MCF 10A (cell line): ENCODE measurements around the gene CAMTA1. TPM values are rescaled to one million over a fixed set of nuclear protein-coding genes. Genes with fewer than 3 reads are reported as not detected.
"Not testable (repeated sequence)": the region's sequence is repeated elsewhere in the genome, so short reads cannot be mapped to it uniquely, and the experiment has no call there.

Experiments used
- Bru-seq: library from RNA; stranded (reverse); fragments of 400-500 nt; gene quantifications from one replicate; lab custom pipeline; 2021; lab: Mats Ljungman, UMichigan
- BruChase-seq, 2 experiments: library from RNA; stranded (reverse); fragments of 400-500 nt; gene quantifications; one replicate each; lab custom pipeline; 2021; lab: Mats Ljungman, UMichigan
- BruUV-seq: library from RNA; stranded (reverse); fragments of 400-500 nt; replicated peaks from 2 replicates; lab custom pipeline; 2021; lab: Mats Ljungman, UMichigan
- CTCF ChIA-PET: fragments of 300-600 bp; sonication (Branson Sonifier 250); formaldehyde crosslinking; extraction: SDS; loops from one replicate; lab custom pipeline; 2021; ENCODE audit warnings: antibody characterized with exemption, inconsistent platforms; lab: Yijun Ruan, JAX
- POLR2A ChIA-PET: fragments of 300-600, 350-650 bp; sonication (Branson Sonifier 250); formaldehyde crosslinking; extraction: SDS; loops from one replicate; lab custom pipeline; 2020; ENCODE audit warnings: antibody characterized with exemption, inconsistent platforms; lab: Yijun Ruan, JAX
- DNase-seq: peaks from one replicate; pipeline ENCODE4 v3.0.0-alpha.2; 2018; ENCODE audit not compliant: unreplicated experiment
- H3K27ac Mint-ChIP-seq: one replicate; pipeline ENCODE4 v1.8.0; 2022; ENCODE audit warnings: mild to moderate bottlenecking, low read depth, mixed read lengths; ENCODE audit not compliant: unreplicated experiment
- H3K27me3 Mint-ChIP-seq: one replicate; pipeline ENCODE4 v1.8.0; 2022; ENCODE audit warnings: mixed read lengths; ENCODE audit not compliant: insufficient read depth, unreplicated experiment
- H3K36me3 Mint-ChIP-seq: one replicate; pipeline ENCODE4 v1.8.0; 2022; ENCODE audit warnings: mild to moderate bottlenecking, moderate library complexity, mixed read lengths; ENCODE audit not compliant: insufficient read depth, unreplicated experiment
- H3K4me1 Mint-ChIP-seq: one replicate; pipeline ENCODE4 v1.8.0; 2022; ENCODE audit warnings: mixed read lengths; ENCODE audit not compliant: insufficient read depth, unreplicated experiment
- H3K4me3 Mint-ChIP-seq: one replicate; pipeline ENCODE4 v1.8.0; 2022; ENCODE audit warnings: mild to moderate bottlenecking, moderate library complexity, mixed read lengths; ENCODE audit not compliant: unreplicated experiment
- H3K9me3 Mint-ChIP-seq: one replicate; pipeline ENCODE4 v1.8.0; 2022; ENCODE audit warnings: mixed read lengths; ENCODE audit not compliant: unreplicated experiment
- CTCF ChIP-seq: fragments of 200-600 bp; IDR thresholded peaks from one replicate; pipeline ENCODE4 v1.8.0; 2022; ENCODE audit warnings: antibody characterized with exemption, mild to moderate bottlenecking; ENCODE audit not compliant: unreplicated experiment
- intact Hi-C: fragments of 100-400 bp; cut with micrococcal nuclease; formaldehyde crosslinking; loops from 2 replicates; pipeline ENCODE4 v1.14.1; 2022
- long read RNA-seq: library from polyadenylated mRNA; stranded (forward); transcript quantifications from one replicate; pipeline ENCODE4 v2.0.0, GENCODE V29; 2022
- total RNA-seq: library from RNA; stranded (reverse); gene quantifications from 2 replicates; pipeline ENCODE4 v1.2.3, GENCODE V29; 2022

Gene CAMTA1
- 74.1 and 95.8 TPM in 2 replicates for total RNA-seq
- percentile 44 among the genes with signal in this experiment for Bru-seq, nascent RNA
- BruChase-seq, experiment 1, labeled RNA remaining after a 6-hour chase = percentile 38 among the genes with signal in this experiment
- percentile 46 among the genes with signal in this experiment for BruChase-seq, experiment 2, labeled RNA remaining after a 2-hour chase
- long read RNA-seq, transcript CAMTA1-202 (5 exons, 431 nt) = minor isoform, 21 of 260 reads
- long read RNA-seq, transcript CAMTA1-208 (4 exons, 567 nt) = major isoform, 172 of 260 reads
- long read RNA-seq, transcript CAMTA1-209 (4 exons, 863 nt) = minor isoform, 17 of 260 reads
- long read RNA-seq, transcript CAMTA1-213 (3 exons, 538 nt) = minor isoform, 28 of 260 reads
- long read RNA-seq, partial matches to known transcripts = 3 of 260 reads
- long read RNA-seq, other reads (novel, unspliced or antisense) = 15 of 260 reads

GRCh38 chr1:6785318-6785727 is at the start of gene CAMTA1:
Gene CAMTA1, plus strand, starts transcription at chr1:6785454. Its CDS starts 77 bp downstream, at chr1:6785531.
- BruUV-seq = no TSS peak
- POLR2A ChIA-PET = interaction anchor here (0.6 to 4.8 kb wide), 30 partner anchors 9 to 1127 kb away, joined by 3 to 56 read pairs (median 8); partner anchors contain the start of genes DNAJC11 and KLHL21
- no peak for TF ChIP-seq CTCF
- Mint-ChIP-seq H3K27me3 (no peaks in the 10 kb centered on the region), H3K36me3 (peaks cover 7% of the 10 kb centered on the region), H3K4me1 (peaks cover 27% of the 10 kb centered on the region), H3K4me3 (peak within 1 kb of the TSS; percentile 86), H3K27ac (peak within 1 kb of the TSS; percentile 94), H3K9me3 (no peaks in the 10 kb centered on the region)
- CTCF ChIA-PET = interaction anchor here (0.7 to 1.0 kb wide), 2 partner anchors 57 to 109 kb away, joined by 3 to 4 read pairs; no protein-coding TSS in a partner anchor
- DNase-seq = no peak
- intact Hi-C loops = no loop called here

GRCh38 chr1:6738987-6739676 is 46.1 kb upstream of the CAMTA1 start:
- intact Hi-C loops = no loop called here
- CTCF ChIA-PET = no interaction called here
- POLR2A ChIA-PET = no interaction called here
- no peaks in the 10 kb centered on the region for H3K27me3 Mint-ChIP-seq
- no TSS peak for BruUV-seq
- no peak for DNase-seq
- no peak overlapping the region for H3K4me3 Mint-ChIP-seq
- peaks cover 12% of the 10 kb centered on the region for H3K4me1 Mint-ChIP-seq
- no peak overlapping the region for H3K27ac Mint-ChIP-seq
- no peak for TF ChIP-seq CTCF
- H3K9me3 Mint-ChIP-seq = no peaks in the 10 kb centered on the region
- H3K36me3 Mint-ChIP-seq = no peaks in the 10 kb centered on the region

- H3K4me1 Mint-ChIP-seq = peaks cover 12% of the 10 kb centered on the region
- ChIA-PET CTCF (interaction anchor here (0.6 to 3.8 kb wide), 6 partner anchors 16 to 320 kb away, joined by 3 to 20 read pairs (median 3); no protein-coding TSS in a partner anchor), POLR2A (interaction anchor here (0.8 to 1.9 kb wide), 7 partner anchors 10 to 41 kb away, joined by 3 to 32 read pairs (median 11); partner anchors contain the start of genes CAMTA1 and DNAJC11)
- intact Hi-C loops, BruUV-seq, H3K9me3 Mint-ChIP-seq, H3K27me3 Mint-ChIP-seq, H3K4me3 Mint-ChIP-seq, DNase-seq, H3K36me3 Mint-ChIP-seq: not testable (repeated sequence)
- H3K27ac Mint-ChIP-seq = peak overlapping the region; percentile 55
These were observed 42.5 kb upstream of the CAMTA1 start for GRCh38 chr1:6742676-6743188.

- Mint-ChIP-seq H3K36me3 (no peaks in the 10 kb centered on the region), H3K27ac (peak overlapping the region; percentile 55), H3K4me1 (peaks cover 12% of the 10 kb centered on the region), H3K9me3 (no peaks in the 10 kb centered on the region), H3K27me3 (peaks cover 11% of the 10 kb centered on the region), H3K4me3 (peak overlapping the region; percentile 52)
- BruUV-seq = no TSS peak
- TF ChIP-seq CTCF = no peak
- POLR2A ChIA-PET = interaction anchor here (0.5 to 1.9 kb wide), 10 partner anchors 9 to 42 kb away, joined by 3 to 32 read pairs (median 6); partner anchors contain the start of genes CAMTA1 and DNAJC11
- DNase-seq = peak; percentile 91
- intact Hi-C loops = no loop called here
- CTCF ChIA-PET = interaction anchor here (0.6 to 3.8 kb wide), 8 partner anchors 10 to 329 kb away, joined by 3 to 20 read pairs (median 4); no protein-coding TSS in a partner anchor
These were observed 41.8 kb upstream of the CAMTA1 start for GRCh38 chr1:6743189-6744101.
